IPS-18c (cell line): ENCODE measurements around the gene GET3.

Experiments used
- H3K4me3 ChIP-seq: 2 replicates; pipeline ENCODE4 v1.7.0; 2013; ENCODE audit warnings: low read depth, mild to moderate bottlenecking, low read length, moderate library complexity; ENCODE audit not compliant: insufficient read depth
- H3K9me3 ChIP-seq: one replicate; pipeline ENCODE4 v1.6.1; 2013; ENCODE audit warnings: mild to moderate bottlenecking, low read length, moderate library complexity; ENCODE audit not compliant: control insufficient read depth, insufficient read depth

GET3 gene

DNA sequence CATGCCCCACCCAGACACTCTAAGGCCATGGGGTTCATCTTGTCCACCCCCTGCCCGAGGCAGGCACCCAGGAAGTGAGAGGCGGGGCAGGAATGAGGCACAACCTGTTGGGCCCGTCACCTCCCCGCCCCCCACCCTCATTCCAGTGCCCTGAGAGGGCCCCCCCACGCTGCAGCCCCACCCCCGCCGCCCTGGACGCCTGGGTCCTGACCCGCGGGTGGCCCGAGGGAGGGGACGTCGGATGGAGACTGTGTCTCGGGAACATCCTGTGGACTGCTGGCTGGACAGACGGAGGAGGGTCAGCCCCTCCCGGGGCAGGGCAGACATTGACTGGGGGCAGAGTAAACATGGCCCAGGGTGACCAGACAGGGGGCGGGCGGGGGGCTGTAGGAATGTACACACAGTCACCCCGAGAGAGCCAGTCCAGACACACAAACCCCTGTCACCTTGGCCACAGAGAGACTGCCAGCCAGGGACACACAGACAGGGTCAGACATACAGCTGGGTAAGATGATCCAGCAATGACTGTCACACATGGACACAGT, 46.6 kb downstream of the GET3 start:
- peak overlapping the region; percentile 28; the same call in 1 of the 2 replicates for H3K4me3 ChIP-seq
- H3K9me3 ChIP-seq: no peaks in the 10 kb centered on the region

DNA sequence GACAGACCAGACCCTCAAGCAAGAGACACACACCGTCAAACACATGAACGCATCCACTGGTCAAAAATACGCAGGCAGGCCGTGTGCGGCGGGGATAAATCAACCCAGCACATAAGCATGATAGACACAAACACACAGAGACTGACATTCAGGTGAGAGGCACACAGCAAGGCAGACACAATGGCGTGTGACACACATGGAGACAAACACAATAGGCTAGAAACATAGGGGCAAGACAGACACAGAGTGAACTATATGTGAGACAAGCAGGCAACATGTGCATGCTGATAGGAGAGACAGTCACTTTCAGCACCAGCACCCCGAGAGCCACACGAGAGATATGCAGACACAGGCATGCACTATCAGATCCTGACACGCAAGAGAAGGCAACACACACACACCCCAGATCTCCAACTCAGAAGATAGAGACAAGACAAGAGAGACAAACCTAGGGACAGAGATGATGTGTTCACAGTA, 47.1 kb downstream of the GET3 start:
- H3K4me3 ChIP-seq: no peak overlapping the region
- H3K9me3 ChIP-seq: no peaks in the 10 kb centered on the region

DNA sequence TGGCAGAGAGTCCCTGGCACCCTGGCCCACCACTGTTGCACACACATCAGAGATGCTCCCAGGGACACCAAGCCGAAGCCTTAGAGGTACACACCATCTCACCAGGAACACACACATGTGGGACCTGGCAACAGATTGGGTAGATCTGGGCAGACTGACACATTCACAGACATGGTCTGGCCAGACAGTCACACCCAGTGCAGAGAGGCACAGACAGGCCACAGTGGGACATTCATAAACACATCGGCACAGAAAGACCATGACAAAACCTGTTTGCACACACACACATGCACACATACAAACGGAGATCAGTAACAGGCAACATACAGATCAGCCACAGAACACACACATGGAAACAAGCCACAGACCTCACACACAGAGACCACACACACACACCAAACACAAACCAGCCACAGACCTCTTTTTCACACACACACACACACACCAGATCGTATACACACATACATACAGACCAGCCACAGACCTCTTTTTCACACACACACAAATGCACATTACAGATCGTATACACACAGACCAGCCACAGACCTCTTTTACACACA, 47.7 kb downstream of the GET3 start:
- Histone ChIP-seq H3K4me3 (no peak overlapping the region), H3K9me3 (no peaks in the 10 kb centered on the region)

DNA sequence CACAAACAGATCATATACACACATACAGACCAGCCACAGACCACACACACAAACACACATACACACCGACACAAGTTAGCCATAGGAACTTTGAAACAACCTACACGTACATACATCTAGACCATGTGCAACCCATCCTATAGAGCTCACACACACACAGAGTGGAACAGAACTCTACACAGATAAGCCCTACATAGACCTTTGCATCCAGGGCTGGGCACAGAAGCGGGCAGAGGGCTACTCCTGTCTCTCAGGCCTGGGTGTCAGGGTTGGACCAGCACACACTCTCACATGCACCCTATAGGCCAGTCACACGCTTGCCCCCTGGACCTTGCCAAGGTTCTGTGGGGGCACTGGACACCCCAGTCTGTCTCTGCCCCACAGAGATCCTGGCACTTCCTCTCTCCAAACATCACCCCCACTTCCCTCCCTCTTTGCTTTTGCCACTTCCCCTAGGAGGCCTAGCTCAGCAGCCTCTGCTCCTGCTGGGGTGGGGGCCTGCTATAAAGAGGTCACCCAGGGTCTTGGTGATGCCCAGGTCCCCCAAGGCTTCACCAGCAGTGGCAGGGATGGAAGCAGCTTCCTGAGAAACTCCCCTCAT, 48.2 kb downstream of the GET3 start:
- Histone ChIP-seq H3K9me3 (no peaks in the 10 kb centered on the region), H3K4me3 (no peak overlapping the region)

DNA sequence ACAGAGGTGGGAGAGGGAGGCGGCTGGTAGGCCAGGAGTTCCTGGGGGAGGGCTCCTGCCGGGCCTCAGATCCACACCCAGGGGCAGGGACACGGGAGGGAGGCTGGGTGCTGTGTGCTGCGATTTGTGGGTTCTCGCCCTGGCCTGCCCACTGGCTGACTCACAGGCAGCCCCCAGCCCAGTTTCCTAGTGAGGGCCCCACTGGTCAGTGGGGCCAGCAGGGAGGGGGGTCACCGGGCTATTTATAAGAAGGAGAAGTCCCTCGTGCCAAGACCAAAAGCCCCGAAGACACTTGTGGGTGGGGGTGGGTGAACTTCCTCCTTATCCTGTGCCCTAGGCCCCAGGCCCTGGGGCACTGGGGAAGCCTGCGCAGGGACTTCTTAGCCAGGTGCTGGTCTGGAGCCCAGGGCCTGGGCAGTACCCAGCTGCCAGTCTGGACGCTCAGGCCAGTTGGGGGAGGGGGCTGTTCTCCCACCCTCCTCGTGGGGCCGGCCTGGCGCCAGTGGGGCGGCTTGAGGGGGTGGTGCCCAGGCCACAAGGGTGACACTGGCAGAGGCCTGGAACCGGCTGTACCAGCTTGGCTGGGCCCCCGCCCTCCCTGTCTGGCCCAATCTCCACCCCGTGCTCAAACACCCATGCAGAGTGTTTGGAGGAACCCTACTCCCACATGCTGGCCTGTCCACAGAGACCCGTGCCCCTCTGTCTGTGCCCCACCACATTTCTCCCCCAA, 49.0 kb downstream of the GET3 start:
- H3K4me3 ChIP-seq: no peak overlapping the region

DNA sequence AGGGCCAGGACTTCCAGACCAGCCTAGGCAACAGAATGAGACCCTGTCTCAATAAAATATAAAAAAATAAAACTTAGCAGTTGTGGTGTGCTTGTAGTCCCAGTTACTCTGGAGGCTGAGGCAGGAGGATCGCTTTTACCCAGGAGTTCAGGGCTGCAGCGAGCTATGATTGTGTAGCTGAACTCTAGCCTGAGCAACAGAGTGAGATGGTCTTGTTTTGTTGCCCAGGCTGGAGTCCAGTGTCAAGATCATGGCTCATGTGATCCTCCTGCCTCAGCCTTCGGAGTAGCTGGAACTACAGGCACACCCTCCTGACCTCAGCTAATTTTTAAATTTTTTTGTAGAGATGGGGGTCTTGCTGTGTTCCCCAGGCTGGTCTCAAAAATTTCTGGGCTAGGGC, 49.7 kb downstream of the GET3 start:
- H3K9me3 ChIP-seq: no peaks in the 10 kb centered on the region
- no peak overlapping the region for H3K4me3 ChIP-seq

More for the DNA sequence above, 49.0 kb downstream of the GET3 start:
- H3K9me3 ChIP-seq: no peaks in the 10 kb centered on the region

DNA sequence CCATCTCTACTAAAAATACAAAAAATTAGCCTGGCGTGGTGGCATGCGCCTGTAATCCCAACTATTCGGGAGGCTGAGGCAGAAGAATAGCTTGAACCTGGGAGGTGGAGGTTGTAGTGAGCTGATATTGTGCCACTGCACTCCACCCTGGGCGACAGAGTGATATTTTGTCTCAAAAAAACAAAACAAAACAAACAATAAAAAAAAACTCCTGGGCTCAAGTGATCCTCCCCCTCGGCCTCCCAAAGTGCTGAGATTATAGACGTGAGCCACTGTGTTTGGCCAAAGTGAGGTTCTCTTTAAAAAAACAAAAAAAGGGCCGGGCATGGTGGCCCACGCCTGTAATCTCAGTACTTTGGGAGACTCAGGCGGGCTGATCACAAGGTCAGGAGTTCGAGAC, 50.2 kb downstream of the GET3 start:
- Histone ChIP-seq H3K9me3 (no peaks in the 10 kb centered on the region), H3K4me3 (no peak overlapping the region)

DNA sequence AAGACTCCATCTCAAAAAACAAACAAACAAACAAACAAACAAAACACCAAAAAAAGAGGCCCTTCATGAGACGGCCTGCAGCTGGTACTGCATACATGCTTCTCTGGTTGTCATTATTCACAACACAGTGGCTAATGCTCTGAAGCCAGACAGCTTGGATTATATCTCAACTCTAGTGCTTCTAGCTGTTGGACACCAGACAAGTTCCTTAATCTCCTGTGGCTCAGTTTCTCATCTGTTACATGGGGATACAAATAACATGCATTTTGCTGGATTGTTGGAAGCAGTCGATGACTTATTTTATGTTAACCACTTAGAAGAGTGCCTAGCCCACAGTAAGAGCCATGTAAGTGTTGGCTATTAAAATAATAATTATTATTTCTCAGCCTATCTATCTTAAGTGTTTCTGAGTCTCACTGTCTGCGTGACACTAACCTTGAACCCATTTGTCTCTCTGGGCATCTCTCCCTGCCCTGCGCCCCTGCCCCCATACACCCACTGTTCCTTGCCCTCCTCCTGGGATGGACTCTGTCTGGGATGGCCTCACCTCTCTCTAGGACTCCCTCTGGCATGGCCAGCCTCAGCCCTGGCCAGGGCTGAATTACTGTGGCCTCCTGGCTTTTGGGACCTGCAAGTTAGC, 50.9 kb downstream of the GET3 start:
- H3K9me3 ChIP-seq: no peaks in the 10 kb centered on the region
- no peak overlapping the region for H3K4me3 ChIP-seq

DNA sequence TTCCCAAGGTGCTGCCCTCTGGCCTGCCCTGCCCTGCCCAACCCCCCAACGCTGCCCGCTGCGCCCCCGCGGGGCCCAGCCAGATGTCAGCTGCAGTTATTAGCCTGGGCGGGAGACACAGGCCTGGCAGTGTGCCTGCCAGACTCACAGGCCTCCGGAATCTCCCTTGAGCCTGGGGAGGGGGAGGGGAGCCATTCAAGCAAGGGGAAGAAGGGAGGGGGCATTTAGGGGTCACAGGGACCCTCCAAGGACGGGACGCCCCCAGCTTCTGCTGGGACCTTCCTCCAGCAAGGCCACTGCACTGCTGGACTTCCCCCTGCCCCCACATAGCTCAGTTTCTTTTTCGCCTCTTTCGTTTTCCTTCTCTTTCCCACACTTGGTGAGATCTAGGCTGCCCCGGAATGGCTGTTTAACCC, 51.4 kb downstream of the GET3 start:
- Histone ChIP-seq H3K9me3 (no peaks in the 10 kb centered on the region), H3K4me3 (peak overlapping the region; percentile 40)

DNA sequence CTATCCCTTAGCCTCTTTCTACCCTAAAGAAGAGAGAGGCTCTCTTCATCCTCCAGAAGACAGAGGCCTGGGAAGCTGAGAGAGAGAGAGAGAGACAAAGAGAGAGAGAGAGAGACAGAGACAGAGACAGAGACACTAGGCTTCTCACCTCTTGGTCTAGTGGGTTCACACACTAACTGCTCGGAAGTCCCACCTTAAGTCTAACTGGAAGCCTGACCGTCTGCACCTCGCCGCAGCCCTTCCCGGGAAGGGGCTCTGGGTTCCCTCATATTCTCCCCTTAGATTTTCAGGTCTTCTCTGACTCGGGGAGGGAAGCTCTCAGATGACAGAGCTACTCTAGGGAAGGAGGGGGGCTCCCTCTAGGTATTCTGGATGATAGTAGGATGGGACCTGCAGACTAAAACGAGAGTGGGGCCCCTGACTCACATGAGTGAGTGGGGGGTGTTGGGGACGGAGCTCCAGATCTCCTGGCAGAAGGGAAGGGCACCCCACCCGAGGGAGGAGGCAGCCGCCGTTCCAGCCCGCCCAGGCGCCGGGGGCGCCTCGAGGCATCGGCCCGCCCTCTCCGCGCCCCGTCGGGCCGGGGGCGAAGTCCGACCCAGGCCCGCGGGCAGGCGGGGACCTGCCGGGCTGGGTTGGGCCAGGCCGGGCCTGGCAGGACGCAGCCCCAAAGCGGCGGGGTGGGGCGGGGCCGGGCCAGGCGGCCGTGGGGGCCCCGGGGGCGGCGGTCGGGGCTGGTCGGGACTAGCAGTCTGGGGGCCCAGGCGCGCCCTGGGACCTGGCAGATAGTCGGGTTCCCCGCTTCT, 52.0 kb downstream of the GET3 start:
- H3K9me3 ChIP-seq: no peaks in the 10 kb centered on the region
- peak overlapping the region; percentile 61 for H3K4me3 ChIP-seq

DNA sequence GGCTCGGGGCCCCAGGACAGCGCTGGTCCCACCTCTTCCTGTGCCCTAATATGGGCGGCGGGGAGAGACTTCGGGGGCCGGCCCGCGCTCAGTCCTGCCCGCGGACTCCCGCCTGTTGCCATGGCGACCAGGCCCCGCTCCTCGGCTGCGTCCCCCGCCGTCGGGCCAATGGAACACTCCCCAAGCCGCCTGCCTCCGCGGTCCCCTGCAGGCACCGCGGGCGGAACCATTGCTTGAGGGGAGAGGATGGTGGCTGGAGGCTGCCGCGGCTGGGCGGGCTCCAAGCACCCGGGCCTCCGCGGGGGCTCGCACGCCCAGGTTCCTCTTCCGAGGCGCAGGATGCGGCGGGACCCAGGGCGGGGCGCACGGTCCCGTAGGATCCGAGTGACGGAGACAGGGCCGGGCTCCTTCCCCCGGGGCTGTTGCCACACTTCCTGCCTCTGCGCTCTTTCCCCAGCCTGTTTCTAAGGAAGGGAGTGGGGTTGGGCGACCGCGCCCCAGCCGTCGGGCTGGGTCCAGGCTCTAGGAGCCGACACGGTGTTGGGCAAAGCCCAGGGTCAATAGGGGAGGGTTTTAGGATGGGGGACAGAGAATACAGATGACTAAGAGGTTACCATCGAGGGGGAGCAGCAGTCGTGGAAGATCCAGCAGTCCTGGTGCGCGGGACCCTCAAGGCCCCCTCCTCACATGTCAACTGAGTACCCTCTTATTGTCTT, 52.8 kb downstream of the GET3 start:
- H3K9me3 ChIP-seq: no peaks in the 10 kb centered on the region
- H3K4me3 ChIP-seq: peak overlapping the region; percentile 61

DNA sequence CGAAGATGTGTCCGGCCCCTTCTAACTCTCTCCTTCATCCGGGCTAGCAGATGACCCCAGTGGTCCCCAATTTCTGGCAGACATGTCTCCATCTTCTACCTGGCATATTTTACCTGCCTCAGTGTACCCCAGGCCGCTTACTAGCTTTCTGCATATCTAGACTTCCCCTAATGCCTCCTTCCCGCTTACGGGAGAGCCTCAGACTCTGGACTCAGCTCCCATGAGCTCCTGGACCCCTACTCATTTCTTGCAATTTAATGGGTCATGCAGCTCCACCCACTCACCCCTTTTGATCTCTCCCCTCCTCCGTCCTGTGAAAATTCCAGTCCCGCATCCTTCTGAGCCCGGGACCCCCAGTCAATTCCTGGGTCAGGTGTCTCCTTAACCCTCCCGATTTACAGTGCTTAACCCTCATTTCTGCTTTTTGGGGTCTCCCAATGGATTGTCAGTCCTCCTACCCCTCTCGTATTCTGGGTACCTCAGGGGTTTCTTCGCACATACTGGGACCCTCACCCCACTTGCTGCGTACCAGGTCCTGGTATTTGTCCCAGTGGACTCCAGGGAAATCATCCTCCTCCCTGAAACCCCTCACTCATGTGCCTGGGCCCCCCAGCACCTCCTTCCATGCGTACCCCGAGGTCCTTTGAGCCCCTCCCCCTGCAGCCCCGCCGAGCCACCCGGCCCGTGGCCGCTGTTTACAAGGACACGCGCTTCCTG, 53.5 kb downstream of the GET3 start:
- H3K4me3 ChIP-seq: peak overlapping the region; percentile 61
- no peaks in the 10 kb centered on the region for H3K9me3 ChIP-seq

DNA sequence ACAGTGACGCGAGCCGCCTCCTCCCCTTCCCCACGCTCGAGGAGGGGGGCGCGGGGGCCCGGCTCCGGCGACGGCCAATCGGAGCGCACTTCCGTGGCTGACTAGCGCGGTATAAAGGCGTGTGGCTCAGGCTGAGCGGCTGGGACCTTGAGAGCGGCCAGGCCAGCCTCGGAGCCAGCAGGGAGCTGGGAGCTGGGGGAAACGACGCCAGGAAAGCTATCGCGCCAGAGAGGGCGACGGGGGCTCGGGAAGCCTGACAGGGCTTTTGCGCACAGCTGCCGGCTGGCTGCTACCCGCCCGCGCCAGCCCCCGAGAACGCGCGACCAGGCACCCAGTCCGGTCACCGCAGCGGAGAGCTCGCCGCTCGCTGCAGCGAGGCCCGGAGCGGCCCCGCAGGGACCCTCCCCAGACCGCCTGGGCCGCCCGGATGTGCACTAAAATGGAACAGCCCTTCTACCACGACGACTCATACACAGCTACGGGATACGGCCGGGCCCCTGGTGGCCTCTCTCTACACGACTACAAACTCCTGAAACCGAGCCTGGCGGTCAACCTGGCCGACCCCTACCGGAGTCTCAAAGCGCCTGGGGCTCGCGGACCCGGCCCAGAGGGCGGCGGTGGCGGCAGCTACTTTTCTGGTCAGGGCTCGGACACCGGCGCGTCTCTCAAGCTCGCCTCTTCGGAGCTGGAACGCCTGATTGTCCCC, 54.2 kb downstream of the GET3 start, which contains the start of gene JUNB:
Gene JUNB, plus strand, starts transcription at position 142 of the 706 bp plus-strand sequence. Its CDS starts 286 bp downstream, at position 428.
- Histone ChIP-seq H3K4me3 (peak within 1 kb of the TSS; percentile 61), H3K9me3 (no peaks in the 10 kb centered on the region)

DNA sequence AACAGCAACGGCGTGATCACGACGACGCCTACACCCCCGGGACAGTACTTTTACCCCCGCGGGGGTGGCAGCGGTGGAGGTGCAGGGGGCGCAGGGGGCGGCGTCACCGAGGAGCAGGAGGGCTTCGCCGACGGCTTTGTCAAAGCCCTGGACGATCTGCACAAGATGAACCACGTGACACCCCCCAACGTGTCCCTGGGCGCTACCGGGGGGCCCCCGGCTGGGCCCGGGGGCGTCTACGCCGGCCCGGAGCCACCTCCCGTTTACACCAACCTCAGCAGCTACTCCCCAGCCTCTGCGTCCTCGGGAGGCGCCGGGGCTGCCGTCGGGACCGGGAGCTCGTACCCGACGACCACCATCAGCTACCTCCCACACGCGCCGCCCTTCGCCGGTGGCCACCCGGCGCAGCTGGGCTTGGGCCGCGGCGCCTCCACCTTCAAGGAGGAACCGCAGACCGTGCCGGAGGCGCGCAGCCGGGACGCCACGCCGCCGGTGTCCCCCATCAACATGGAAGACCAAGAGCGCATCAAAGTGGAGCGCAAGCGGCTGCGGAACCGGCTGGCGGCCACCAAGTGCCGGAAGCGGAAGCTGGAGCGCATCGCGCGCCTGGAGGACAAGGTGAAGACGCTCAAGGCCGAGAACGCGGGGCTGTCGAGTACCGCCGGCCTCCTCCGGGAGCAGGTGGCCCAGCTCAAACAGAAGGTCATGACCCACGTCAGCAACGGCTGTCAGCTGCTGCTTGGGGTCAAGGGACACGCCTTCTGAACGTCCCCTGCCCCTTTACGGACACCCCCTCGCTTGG, 55.0 kb downstream of the GET3 start:
- Histone ChIP-seq H3K9me3 (no peaks in the 10 kb centered on the region), H3K4me3 (peak overlapping the region; percentile 61)
